Hepatocyte (in vitro differentiated cells): Measurements from ENCODE around the gene ITPR2. TPM values are rescaled to one million over a fixed set of nuclear protein-coding genes. Genes with fewer than 3 reads are reported as not detected.

Source experiments
- DNase-seq: peaks from one replicate; pipeline ENCODE4 v3.0.0-alpha.2; 2016; ENCODE audit warnings: low spot score
- H2AFZ ChIP-seq: fragments of 200-600 bp; sonication (generic); 2 replicates; pipeline ENCODE4 v1.6.0; 2016; ENCODE audit warnings: antibody characterized with exemption, mild to moderate bottlenecking
- H3K27ac ChIP-seq: fragments of 200-600 bp; sonication (generic); 2 replicates; pipeline ENCODE4 v1.5.1; 2016; ENCODE audit warnings: mild to moderate bottlenecking
- H3K27me3 ChIP-seq: fragments of 200-600 bp; sonication (generic); 2 replicates; pipeline ENCODE4 v1.6.1; 2016
- H3K36me3 ChIP-seq: fragments of 200-600 bp; sonication (generic); replicated peaks from 2 replicates; pipeline ENCODE4 v1.5.1; 2016; ENCODE audit warnings: low read depth; ENCODE audit not compliant: insufficient read depth
- H3K4me1 ChIP-seq: fragments of 200-600 bp; sonication (generic); 2 replicates; pipeline ENCODE4 v1.5.1; 2016; ENCODE audit warnings: mild to moderate bottlenecking, moderate library complexity; ENCODE audit not compliant: insufficient read depth
- H3K4me2 ChIP-seq: fragments of 200-600 bp; sonication (generic); 2 replicates; pipeline ENCODE4 v1.6.0; 2016
- H3K4me3 ChIP-seq: fragments of 200-600 bp; sonication (generic); 2 replicates; pipeline ENCODE4 v1.5.1; 2016; ENCODE audit warnings: mild to moderate bottlenecking
- H3K79me2 ChIP-seq: fragments of 200-600 bp; sonication (generic); 2 replicates; pipeline ENCODE4 v1.6.0; 2017; ENCODE audit warnings: mild to moderate bottlenecking
- H3K9me2 ChIP-seq: fragments of 200-600 bp; sonication (generic); replicated peaks from 2 replicates; pipeline ENCODE4 v1.6.0; 2017; ENCODE audit warnings: mild to moderate bottlenecking; ENCODE audit not compliant: insufficient read depth
- H3K9me3 ChIP-seq: fragments of 200-600 bp; sonication (generic); 2 replicates; pipeline ENCODE4 v1.5.1; 2016; ENCODE audit warnings: low read depth, mild to moderate bottlenecking
- H4K20me1 ChIP-seq: fragments of 200-600 bp; sonication (generic); 2 replicates; pipeline ENCODE4 v1.6.0; 2016; ENCODE audit warnings: mild to moderate bottlenecking; ENCODE audit not compliant: insufficient read depth, poor library complexity, severe bottlenecking
- CTCF ChIP-seq: fragments of 200-600 bp; sonication (generic); IDR thresholded peaks from 2 replicates; pipeline ENCODE4 v1.5.1; 2016; ENCODE audit warnings: antibody characterized with exemption, mild to moderate bottlenecking; ENCODE audit not compliant: poor library complexity
- EZH2 ChIP-seq: fragments of 200-600 bp; sonication (generic); IDR thresholded peaks from 2 replicates; pipeline ENCODE4 v1.6.1; 2016; ENCODE audit warnings: antibody characterized with exemption, mild to moderate bottlenecking, borderline replicate concordance
- EZH2phosphoT487 ChIP-seq: fragments of 200-600 bp; sonication (generic); IDR thresholded peaks from one replicate; pipeline ENCODE4 v1.6.1; 2018; ENCODE audit warnings: antibody characterized with exemption, mild to moderate bottlenecking, low read depth, moderate library complexity; ENCODE audit not compliant: unreplicated experiment, severe bottlenecking
- WGBS: methylation state at CpG from one replicate; pipeline ENCODE4 v1.1.6; 2016; ENCODE audit warnings: low lambda C conversion rate; ENCODE audit errors: missing lambda C conversion rate; 5-methylcytosine and 5-hydroxymethylcytosine counted together
- polyA plus RNA-seq: library from polyadenylated mRNA; unstranded; fragments of >200 nt; fragmentation: Nextera tagmentation; extraction: Ambion mirVana; gene quantifications from 2 replicates; pipeline ENCODE4 v1.2.1, GENCODE V29; 2016
- total RNA-seq: library from RNA; depleted of rRNA; stranded (reverse); fragments of >200 nt; gene quantifications from 2 replicates; pipeline ENCODE4 v1.2.3, GENCODE V29; 2014

ITPR2 gene
- total and polyA plus RNA-seq, 2 experiments from 2014 or later = 22.0 to 51.4 TPM

DNA sequence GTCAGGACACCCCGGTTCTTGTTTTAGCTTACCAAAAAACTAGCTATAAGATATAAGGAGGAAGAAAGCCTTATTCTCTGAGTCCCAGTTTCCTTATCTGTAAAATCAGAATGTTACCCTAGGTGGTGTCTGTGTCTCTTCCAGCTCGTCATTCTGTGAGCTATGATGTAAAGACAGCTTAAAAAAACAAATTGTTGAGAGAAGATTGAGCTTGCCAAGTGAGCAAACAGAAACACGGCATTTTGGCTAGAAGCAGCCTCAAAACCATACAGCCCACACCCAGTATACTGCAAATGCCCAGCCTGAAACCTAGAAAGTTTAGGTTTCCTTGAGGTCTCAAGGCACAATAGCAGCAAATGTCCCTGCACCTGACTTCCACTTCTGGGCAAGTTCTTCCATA lies 486.3 kb downstream of the ITPR2 start:
- no peak for TF ChIP-seq CTCF
- no peak for TF ChIP-seq EZH2
- TF ChIP-seq EZH2phosphoT487 = no peak
- Histone ChIP-seq H3K4me1 (no peaks in the 10 kb centered on the region), H3K79me2 (no peaks in the 10 kb centered on the region), H3K36me3 (no peaks in the 10 kb centered on the region), H4K20me1 (no peaks in the 10 kb centered on the region), H2AFZ (no peak overlapping the region), H3K9me2 (no peaks in the 10 kb centered on the region), H3K27me3 (no peaks in the 10 kb centered on the region), H3K27ac (no peak overlapping the region), H3K9me3 (no peaks in the 10 kb centered on the region), H3K4me3 (no peak overlapping the region), H3K4me2 (no peak overlapping the region)
- WGBS = 61% methylated on average over 3 of the region's 3 CpGs
- no peak for DNase-seq

- TF ChIP-seq EZH2 = no peak
- TF ChIP-seq CTCF = no peak
- TF ChIP-seq EZH2phosphoT487 = no peak
- Histone ChIP-seq H3K27me3 (no peaks in the 10 kb centered on the region), H3K27ac (no peak overlapping the region), H3K4me1 (no peaks in the 10 kb centered on the region), H3K4me3 (no peak overlapping the region), H3K4me2 (no peak overlapping the region), H3K9me3 (no peaks in the 10 kb centered on the region), H3K36me3 (no peaks in the 10 kb centered on the region), H3K79me2 (no peaks in the 10 kb centered on the region), H3K9me2 (no peaks in the 10 kb centered on the region), H2AFZ (no peak overlapping the region), H4K20me1 (no peaks in the 10 kb centered on the region)
- 98% methylated on average over 2 of the region's 2 CpGs for WGBS
- no peak for DNase-seq
These were observed 487.5 kb downstream of the ITPR2 start for GRCh38 chr12:26345471-26346003.

DNA sequence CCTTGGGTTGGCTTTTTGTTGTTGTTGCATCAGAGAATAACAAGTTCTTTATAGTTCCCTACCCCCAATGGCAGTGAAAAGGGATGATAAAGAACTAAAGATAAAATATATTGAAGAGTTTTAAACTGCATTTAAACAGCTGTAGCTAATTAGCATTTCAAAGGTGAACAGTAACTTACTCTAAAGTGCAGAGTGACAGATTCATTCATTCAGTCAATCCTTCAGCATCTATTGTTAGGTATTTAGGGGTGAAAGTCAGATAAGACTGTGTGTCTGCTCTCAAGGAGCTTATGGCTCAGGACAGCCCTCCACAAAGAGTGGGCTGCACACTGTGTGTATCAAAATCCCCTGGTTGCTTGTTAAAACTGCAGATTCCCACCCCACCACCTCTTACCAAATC lies 491.5 kb downstream of the ITPR2 start:
- Histone ChIP-seq H3K27me3 (no peaks in the 10 kb centered on the region), H4K20me1 (no peaks in the 10 kb centered on the region), H3K4me1 (no peaks in the 10 kb centered on the region), H3K79me2 (no peaks in the 10 kb centered on the region), H3K4me3 (no peak overlapping the region), H3K4me2 (no peak overlapping the region), H2AFZ (no peak overlapping the region), H3K36me3 (no peaks in the 10 kb centered on the region), H3K27ac (no peak overlapping the region), H3K9me2 (no peaks in the 10 kb centered on the region), H3K9me3 (no peaks in the 10 kb centered on the region)
- no peak for DNase-seq
- TF ChIP-seq EZH2 (no peak), EZH2phosphoT487 (no peak), CTCF (no peak)

DNA sequence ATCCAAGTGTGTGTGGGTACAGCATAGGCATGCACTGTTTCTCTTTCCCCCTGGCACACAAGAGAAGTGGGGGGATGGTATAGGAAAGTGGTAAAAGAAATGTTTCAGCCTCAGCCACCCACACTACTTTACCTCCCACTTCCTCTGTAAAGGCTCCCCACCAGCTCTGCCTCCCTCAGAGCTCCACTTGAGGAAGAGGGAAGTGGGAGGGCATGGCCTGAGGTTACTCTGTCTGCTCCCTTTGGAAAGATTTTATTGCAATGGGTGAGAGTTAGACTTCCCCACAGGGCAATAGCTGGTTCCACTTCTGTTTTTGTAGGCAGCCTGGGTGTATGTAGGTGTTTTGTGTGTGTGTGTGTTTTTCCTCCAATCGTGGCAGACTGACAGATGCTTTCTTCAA lies 492.3 kb downstream of the ITPR2 start:
- Histone ChIP-seq H3K9me2 (no peaks in the 10 kb centered on the region), H3K4me3 (no peak overlapping the region), H4K20me1 (no peaks in the 10 kb centered on the region), H3K27me3 (no peaks in the 10 kb centered on the region), H3K27ac (no peak overlapping the region), H3K4me2 (no peak overlapping the region), H3K36me3 (no peaks in the 10 kb centered on the region), H3K4me1 (no peaks in the 10 kb centered on the region), H3K79me2 (no peaks in the 10 kb centered on the region), H3K9me3 (no peaks in the 10 kb centered on the region), H2AFZ (no peak overlapping the region)
- DNase-seq = no peak
- 70% methylated on average over 1 of the region's 1 CpG for WGBS
- TF ChIP-seq EZH2 = no peak
- no peak for TF ChIP-seq CTCF
- TF ChIP-seq EZH2phosphoT487 = no peak
